WI38 (cell line): ENCODE measurements around the gene FXN.

Experiments used
- H3K4me3 ChIP-seq: 2 replicates; pipeline ENCODE4 v1.5.1; 2011; ENCODE audit warnings: low read depth, mild to moderate bottlenecking, control low read depth, low read length
- CTCF ChIP-seq: IDR thresholded peaks from 2 replicates; pipeline ENCODE4 v1.5.1; 2012; ENCODE audit warnings: low read depth, mild to moderate bottlenecking, control low read depth, low read length

FXN gene

GRCh38 chr9:69054989-69055388 lies 19.4 kb downstream of the FXN start:
- TF ChIP-seq CTCF, result no peak
- no peak overlapping the region for H3K4me3 ChIP-seq

- TF ChIP-seq CTCF, result no peak
- no peak overlapping the region for H3K4me3 ChIP-seq
These were observed 20.8 kb downstream of the FXN start for GRCh38 chr9:69056191-69056815.

GRCh38 chr9:69058101-69058500 lies 22.5 kb downstream of the FXN start:
- no peak for TF ChIP-seq CTCF

GRCh38 chr9:69060766-69061165 lies 25.2 kb downstream of the FXN start:
- no peak for TF ChIP-seq CTCF

More at GRCh38 chr9:69058101-69058500, 22.5 kb downstream of the FXN start:
- H3K4me3 ChIP-seq, result no peak overlapping the region

GRCh38 chr9:69062195-69062594 lies 26.6 kb downstream of the FXN start:
- no peak overlapping the region for H3K4me3 ChIP-seq

More at GRCh38 chr9:69060766-69061165, 25.2 kb downstream of the FXN start:
- H3K4me3 ChIP-seq, result no peak overlapping the region

GRCh38 chr9:69063839-69064238 lies 28.3 kb downstream of the FXN start:
- H3K4me3 ChIP-seq, result no peak overlapping the region
- TF ChIP-seq CTCF, result no peak

More at GRCh38 chr9:69062195-69062594, 26.6 kb downstream of the FXN start:
- TF ChIP-seq CTCF, result no peak

- no peak for TF ChIP-seq CTCF
- H3K4me3 ChIP-seq, result no peak overlapping the region
These were observed 30.1 kb downstream of the FXN start for GRCh38 chr9:69065660-69066059.
